Osteoblast (primary cell): ENCODE data around the gene ISL2. TPM values are rescaled to one million over a fixed set of nuclear protein-coding genes. Genes with fewer than 3 reads are reported as not detected.
"Not testable (repeated sequence)": the region's sequence is repeated elsewhere in the genome, so short reads cannot be mapped to it uniquely, and the experiment has no call there.

Experiments used
- DNase-seq: peaks from one replicate; pipeline ENCODE4 v3.0.0; 2011; ENCODE audit warnings: low spot score, mixed read lengths; ENCODE audit not compliant: insufficient read length; ENCODE audit errors: missing footprints
- H2AFZ ChIP-seq: 2 replicates; pipeline ENCODE4 v1.6.0; 2011; ENCODE audit warnings: mild to moderate bottlenecking, low read length
- H3K27ac ChIP-seq: 2 replicates; pipeline ENCODE4 v1.5.1; 2011; ENCODE audit warnings: mild to moderate bottlenecking, low read depth, low read length, moderate library complexity
- H3K27me3 ChIP-seq: 2 replicates; pipeline ENCODE4 v1.6.0; 2012; ENCODE audit warnings: mild to moderate bottlenecking, control low read depth, inconsistent platforms, low read length, moderate library complexity; ENCODE audit not compliant: insufficient read depth
- H3K36me3 ChIP-seq: 2 replicates; pipeline ENCODE4 v1.5.1; 2011; ENCODE audit warnings: mild to moderate bottlenecking, low read length, control low read depth, moderate library complexity; ENCODE audit not compliant: insufficient read depth
- H3K4me1 ChIP-seq: 2 replicates; pipeline ENCODE4 v1.5.1; 2011; ENCODE audit warnings: mild to moderate bottlenecking, low read length, control low read depth, moderate library complexity; ENCODE audit not compliant: insufficient read depth
- H3K4me2 ChIP-seq: 2 replicates; pipeline ENCODE4 v1.6.0; 2011; ENCODE audit warnings: mild to moderate bottlenecking, low read length; ENCODE audit not compliant: insufficient read depth
- H3K4me3 ChIP-seq: fragments of 200-600 bp; sonication (generic); 3 replicates; pipeline ENCODE4 v1.5.1; 2012; ENCODE audit warnings: mild to moderate bottlenecking, low read length, inconsistent platforms; ENCODE audit not compliant: insufficient read depth
- H3K79me2 ChIP-seq: 2 replicates; pipeline ENCODE4 v1.6.0; 2012; ENCODE audit warnings: mild to moderate bottlenecking, low read length, control low read depth, inconsistent platforms; ENCODE audit not compliant: insufficient read depth
- H3K9me3 ChIP-seq: 2 replicates; pipeline ENCODE4 v1.5.1; 2011; ENCODE audit warnings: low read depth, low read length, control low read depth
- H4K20me1 ChIP-seq: 2 replicates; pipeline ENCODE4 v1.6.0; 2012; ENCODE audit warnings: mild to moderate bottlenecking, low read length, control low read depth; ENCODE audit not compliant: insufficient read depth
- total RNA-seq: library from RNA; depleted of rRNA; stranded (reverse); fragments of >200 nt; gene quantifications from 2 replicates; pipeline ENCODE4 v1.2.3, GENCODE V29; 2012
- TF ChIP-seq, protein P1 (sequence below): IDR thresholded peaks from 2 replicates; pipeline ENCODE4 v1.5.1; 2011; ENCODE audit warnings: mild to moderate bottlenecking, low read depth, low read length, moderate library complexity; ENCODE audit errors: extremely low read depth

Gene ISL2
- total RNA-seq, 1 donor = 1.1 TPM

GRCh38 chr15:76296849-76297248, 39.7 kb upstream of the ISL2 start:
- peaks cover 42% of the 10 kb centered on the region for H4K20me1 ChIP-seq
- H3K4me1 ChIP-seq = peaks cover 12% of the 10 kb centered on the region
- no peak overlapping the region for H3K4me2 ChIP-seq
- H3K79me2 ChIP-seq = peaks cover 84% of the 10 kb centered on the region
- DNase-seq = no peak
- H3K27me3 ChIP-seq = no peaks in the 10 kb centered on the region
- TF ChIP-seq, protein P1, sequence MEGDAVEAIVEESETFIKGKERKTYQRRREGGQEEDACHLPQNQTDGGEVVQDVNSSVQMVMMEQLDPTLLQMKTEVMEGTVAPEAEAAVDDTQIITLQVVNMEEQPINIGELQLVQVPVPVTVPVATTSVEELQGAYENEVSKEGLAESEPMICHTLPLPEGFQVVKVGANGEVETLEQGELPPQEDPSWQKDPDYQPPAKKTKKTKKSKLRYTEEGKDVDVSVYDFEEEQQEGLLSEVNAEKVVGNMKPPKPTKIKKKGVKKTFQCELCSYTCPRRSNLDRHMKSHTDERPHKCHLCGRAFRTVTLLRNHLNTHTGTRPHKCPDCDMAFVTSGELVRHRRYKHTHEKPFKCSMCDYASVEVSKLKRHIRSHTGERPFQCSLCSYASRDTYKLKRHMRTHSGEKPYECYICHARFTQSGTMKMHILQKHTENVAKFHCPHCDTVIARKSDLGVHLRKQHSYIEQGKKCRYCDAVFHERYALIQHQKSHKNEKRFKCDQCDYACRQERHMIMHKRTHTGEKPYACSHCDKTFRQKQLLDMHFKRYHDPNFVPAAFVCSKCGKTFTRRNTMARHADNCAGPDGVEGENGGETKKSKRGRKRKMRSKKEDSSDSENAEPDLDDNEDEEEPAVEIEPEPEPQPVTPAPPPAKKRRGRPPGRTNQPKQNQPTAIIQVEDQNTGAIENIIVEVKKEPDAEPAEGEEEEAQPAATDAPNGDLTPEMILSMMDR = no peak
- H2AFZ ChIP-seq = no peak overlapping the region
- H3K36me3 ChIP-seq = peaks cover 4% of the 10 kb centered on the region
- no peak overlapping the region for H3K4me3 ChIP-seq
- H3K9me3 ChIP-seq = no peaks in the 10 kb centered on the region
- H3K27ac ChIP-seq = no peak overlapping the region

GRCh38 chr15:76297951-76298350, 38.6 kb upstream of the ISL2 start:
- DNase-seq, H3K4me2 ChIP-seq, H2AFZ ChIP-seq, H3K36me3 ChIP-seq, H3K27ac ChIP-seq, H3K4me3 ChIP-seq, H3K27me3 ChIP-seq, H3K9me3 ChIP-seq: not testable (repeated sequence)
- Histone ChIP-seq H3K79me2 (peaks cover 84% of the 10 kb centered on the region), H4K20me1 (peaks cover 52% of the 10 kb centered on the region), H3K4me1 (peaks cover 12% of the 10 kb centered on the region)

DNA sequence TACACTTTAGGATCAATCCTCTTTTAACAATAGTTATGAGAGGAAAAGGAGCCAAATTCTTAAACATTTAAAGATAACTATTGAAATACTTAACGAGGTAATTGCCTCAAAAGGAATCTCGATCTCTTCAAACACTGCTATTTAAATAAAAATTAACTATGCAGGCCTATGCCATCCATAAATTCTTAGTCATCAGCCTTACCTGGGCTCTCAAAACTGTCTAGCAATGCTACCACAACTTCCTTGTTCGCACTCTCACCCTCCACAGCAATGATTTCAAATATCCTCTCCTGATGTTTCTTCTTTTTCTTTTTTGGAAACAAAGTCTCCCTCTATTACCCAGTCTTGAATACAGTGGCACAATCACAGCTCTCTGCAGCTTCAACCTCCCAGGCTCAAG, 37.6 kb upstream of the ISL2 start:
- Histone ChIP-seq H3K4me3 (no peak overlapping the region), H3K27ac (no peak overlapping the region), H3K4me2 (no peak overlapping the region), H4K20me1 (peaks cover 52% of the 10 kb centered on the region), H3K79me2 (peaks cover 87% of the 10 kb centered on the region), H3K36me3 (no peaks in the 10 kb centered on the region), H2AFZ (no peak overlapping the region), H3K4me1 (peaks cover 3% of the 10 kb centered on the region), H3K9me3 (no peaks in the 10 kb centered on the region), H3K27me3 (no peaks in the 10 kb centered on the region)
- DNase-seq = no peak
- TF ChIP-seq, protein P1 = no peak

- peaks cover 53% of the 10 kb centered on the region for H4K20me1 ChIP-seq
- no peak overlapping the region for H3K27ac ChIP-seq
- H3K4me3 ChIP-seq = no peak overlapping the region
- TF ChIP-seq, protein P1 = no peak
- no peak overlapping the region for H2AFZ ChIP-seq
- no peaks in the 10 kb centered on the region for H3K9me3 ChIP-seq
- no peak for DNase-seq
- H3K36me3 ChIP-seq = no peaks in the 10 kb centered on the region
- no peak overlapping the region for H3K4me2 ChIP-seq
- H3K27me3 ChIP-seq = no peaks in the 10 kb centered on the region
- H3K4me1 ChIP-seq = no peaks in the 10 kb centered on the region
- peaks cover 87% of the 10 kb centered on the region for H3K79me2 ChIP-seq
Measured at GRCh38 chr15:76299786-76300185, 36.8 kb upstream of the ISL2 start.
